Peyer's patch (tissue), 4 donors: ENCODE measurements around the gene NBAS. TPM values are rescaled to one million over a fixed set of nuclear protein-coding genes. Genes with fewer than 3 reads are reported as not detected.
"Not testable (repeated sequence)": the region's sequence is repeated elsewhere in the genome, so short reads cannot be mapped to it uniquely, and the experiment has no call there.

Experiments
- DNase-seq, 3 donors: peaks; one replicate each; pipeline ENCODE4 v3.0.0-alpha.2; 2017 to 2019
- H3K27ac ChIP-seq, 4 donors: fragments of 200-600 bp; sonication (generic); one replicate each; pipeline ENCODE4 v1.5.1; 2016 to 2019
- H3K27me3 ChIP-seq, 2 donors: fragments of 200-600 bp; sonication (generic); one replicate each; pipeline ENCODE4 v1.5.1; 2019
- H3K36me3 ChIP-seq, 3 donors: fragments of 200-600 bp; sonication (generic); one replicate each; pipeline ENCODE4 v1.5.1; 2016 to 2019
- H3K4me1 ChIP-seq, 4 donors: fragments of 200-600 bp; sonication (generic); one replicate each; pipeline ENCODE4 v1.5.1; 2016 to 2019
- H3K4me3 ChIP-seq, 4 donors: fragments of 200-600 bp; sonication (generic); 1 replicate in 3 of 4; 2 replicates in 1 of 4; pipeline ENCODE4 v1.5.1; 2016 to 2019; ENCODE audit warnings: mild to moderate bottlenecking in 1 of 4
- H3K9me3 ChIP-seq, 4 donors: fragments of 200-600 bp; sonication (generic); one replicate each; pipeline ENCODE4 v1.5.1; 2016 to 2019; ENCODE audit warnings: mild to moderate bottlenecking in 1 of 4
- POLR2A ChIP-seq, 2 donors: fragments of 450-650 bp; IDR thresholded peaks; one replicate each; pipeline ENCODE4 v1.5.1; 2017; ENCODE audit warnings: antibody characterized with exemption in 2 of 2, mild to moderate bottlenecking in 2 of 2, moderate library complexity in 2 of 2
- total RNA-seq, 4 donors: library from RNA; depleted of rRNA; stranded (reverse); fragments of >200 nt; gene quantifications; one replicate each; pipeline ENCODE4 v1.1.0, GENCODE V29; 2016
- TF ChIP-seq, protein P1 (sequence below), 6 experiments: fragments of 450-650 bp in 4 of 6; fragments of 200-600 bp in 2 of 6; sonication (generic) in 1 of 6; IDR thresholded peaks; one replicate each; pipeline ENCODE4 v1.5.1; 2017 to 2019; ENCODE audit warnings: antibody characterized with exemption in 6 of 6, mild to moderate bottlenecking in 3 of 6, moderate library complexity in 1 of 6

Gene NBAS
- total RNA-seq, 4 donors from 2014 or later = 43.2 to 70.2 (median 55.3) TPM

DNA sequence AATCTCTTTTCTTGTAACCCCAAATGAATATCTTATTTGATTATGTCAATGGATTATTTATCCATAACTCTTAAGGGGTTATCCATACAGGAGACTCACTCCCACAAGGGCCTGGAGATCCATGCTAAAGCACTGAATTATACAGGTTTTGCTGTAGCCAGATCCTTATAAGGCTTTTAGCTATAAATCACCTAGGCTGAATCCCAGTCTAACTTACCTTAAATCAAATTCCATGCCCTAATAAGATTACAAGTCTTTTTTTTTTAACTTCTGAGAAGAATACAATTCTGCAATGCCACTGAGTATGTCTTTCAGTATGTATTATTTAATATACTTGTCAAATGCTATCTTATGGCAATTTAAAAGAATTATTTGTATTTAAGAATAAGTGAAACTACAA is 340.5 kb downstream of the NBAS start:
- H3K27me3 ChIP-seq = no peaks in the 10 kb centered on the region
- H3K27ac ChIP-seq = no peak overlapping the region
- H3K4me1 ChIP-seq = no peaks in the 10 kb centered on the region
- no peak for DNase-seq
- H3K36me3 ChIP-seq = peaks cover 0 to 6% (median 0%) of the 10 kb centered on the region in 3 donors
- H3K4me3 ChIP-seq = no peak overlapping the region
- no peak for TF ChIP-seq POLR2A (IDR thresholded peaks at IDR 0.05)
- TF ChIP-seq, protein P1, sequence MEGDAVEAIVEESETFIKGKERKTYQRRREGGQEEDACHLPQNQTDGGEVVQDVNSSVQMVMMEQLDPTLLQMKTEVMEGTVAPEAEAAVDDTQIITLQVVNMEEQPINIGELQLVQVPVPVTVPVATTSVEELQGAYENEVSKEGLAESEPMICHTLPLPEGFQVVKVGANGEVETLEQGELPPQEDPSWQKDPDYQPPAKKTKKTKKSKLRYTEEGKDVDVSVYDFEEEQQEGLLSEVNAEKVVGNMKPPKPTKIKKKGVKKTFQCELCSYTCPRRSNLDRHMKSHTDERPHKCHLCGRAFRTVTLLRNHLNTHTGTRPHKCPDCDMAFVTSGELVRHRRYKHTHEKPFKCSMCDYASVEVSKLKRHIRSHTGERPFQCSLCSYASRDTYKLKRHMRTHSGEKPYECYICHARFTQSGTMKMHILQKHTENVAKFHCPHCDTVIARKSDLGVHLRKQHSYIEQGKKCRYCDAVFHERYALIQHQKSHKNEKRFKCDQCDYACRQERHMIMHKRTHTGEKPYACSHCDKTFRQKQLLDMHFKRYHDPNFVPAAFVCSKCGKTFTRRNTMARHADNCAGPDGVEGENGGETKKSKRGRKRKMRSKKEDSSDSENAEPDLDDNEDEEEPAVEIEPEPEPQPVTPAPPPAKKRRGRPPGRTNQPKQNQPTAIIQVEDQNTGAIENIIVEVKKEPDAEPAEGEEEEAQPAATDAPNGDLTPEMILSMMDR (IDR thresholded peaks at IDR 0.05) = no peak
- H3K9me3 ChIP-seq = no peaks in the 10 kb centered on the region

DNA sequence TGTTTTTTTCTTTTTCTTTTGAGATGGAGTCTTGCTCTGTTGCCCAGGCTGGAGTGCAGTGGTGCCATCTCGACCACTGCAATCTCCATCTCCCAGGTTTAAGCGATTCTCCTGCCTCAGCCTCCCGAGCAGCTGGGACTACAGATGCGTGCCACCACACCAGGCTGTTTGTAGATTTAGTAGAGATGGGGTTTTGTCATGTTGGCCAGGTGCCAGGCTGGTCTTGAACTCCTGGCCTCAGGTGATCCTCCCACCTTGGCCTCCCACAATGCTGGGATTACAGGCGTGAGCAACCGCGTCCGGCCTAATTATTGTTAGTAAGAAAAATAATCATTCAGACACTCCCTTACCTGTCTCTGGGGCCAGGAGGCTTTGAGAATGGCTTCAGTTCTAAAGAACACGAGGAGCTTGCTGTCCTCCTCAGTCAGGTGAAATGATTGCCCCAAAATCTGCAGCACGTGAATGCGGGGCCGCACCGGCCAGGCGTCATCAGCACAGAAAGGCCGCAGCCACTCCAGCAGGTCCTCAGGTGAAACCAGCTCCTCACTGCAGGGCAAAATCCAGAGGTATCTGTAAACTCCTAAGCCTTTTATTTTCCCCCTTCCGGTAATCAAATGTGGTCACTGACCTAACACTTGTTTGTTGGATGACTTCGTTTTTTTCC is 342.6 kb downstream of the NBAS start:
- no peaks in the 10 kb centered on the region for H3K9me3 ChIP-seq
- no peaks in the 10 kb centered on the region for H3K4me1 ChIP-seq
- H3K4me3 ChIP-seq = no peak overlapping the region
- DNase-seq = no peak
- H3K27me3 ChIP-seq = no peaks in the 10 kb centered on the region
- TF ChIP-seq, protein P1 (IDR thresholded peaks at IDR 0.05) = no peak
- TF ChIP-seq POLR2A (IDR thresholded peaks at IDR 0.05) = no peak
- H3K27ac ChIP-seq = no peak overlapping the region
- peaks cover 0 to 17% (median 0%) of the 10 kb centered on the region in 3 donors for H3K36me3 ChIP-seq

DNA sequence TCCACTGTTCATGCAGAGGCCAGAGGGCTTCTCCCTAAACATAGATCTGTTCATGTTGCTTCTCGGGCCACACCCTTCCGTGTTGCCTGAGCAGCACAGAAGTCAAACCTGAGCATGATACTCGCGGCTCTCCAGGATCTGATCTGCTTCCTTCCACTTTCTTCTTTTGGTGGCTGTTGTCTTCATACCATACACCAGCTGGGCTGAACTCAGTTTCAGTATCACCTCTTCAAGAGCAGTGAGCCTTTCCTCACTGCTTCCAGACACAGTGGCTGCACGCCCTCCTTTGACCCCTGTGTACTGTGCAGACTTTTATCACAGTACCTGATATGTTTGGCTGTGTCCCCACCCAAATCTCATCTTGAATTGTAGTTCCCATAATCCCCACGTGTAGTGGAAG is 348.9 kb downstream of the NBAS start:
- Histone ChIP-seq H3K4me1 (no peaks in the 10 kb centered on the region), H3K27ac (no peak overlapping the region), H3K9me3 (no peaks in the 10 kb centered on the region), H3K36me3 (peaks cover 0 to 25% (median 0%) of the 10 kb centered on the region in 3 donors), H3K27me3 (no peaks in the 10 kb centered on the region), H3K4me3 (no peak overlapping the region)
- DNase-seq = no peak
- TF ChIP-seq POLR2A (IDR thresholded peaks at IDR 0.05) = no peak
- TF ChIP-seq, protein P1 (IDR thresholded peaks at IDR 0.05) = no peak

DNA sequence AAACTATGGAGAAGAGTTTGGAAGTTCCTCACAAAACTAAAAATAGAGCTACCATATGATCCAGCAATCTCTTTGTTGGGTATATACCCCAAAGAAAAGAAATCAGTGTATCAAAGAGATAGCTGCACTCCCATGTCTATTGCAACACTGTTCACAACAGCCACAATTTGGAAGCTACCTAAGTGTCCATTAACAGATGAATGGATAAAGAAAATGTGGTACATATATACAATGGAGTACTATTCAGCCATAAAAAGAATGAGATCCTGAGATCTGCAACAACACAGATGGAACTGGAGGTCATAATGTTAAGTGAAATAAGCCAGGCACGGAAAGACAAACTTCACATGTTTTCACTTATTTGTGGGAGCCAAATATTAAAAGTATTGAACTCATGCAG is 350.6 kb downstream of the NBAS start:
- not testable (repeated sequence) for H3K4me3 ChIP-seq, DNase-seq, H3K27ac ChIP-seq, H3K4me1 ChIP-seq, H3K9me3 ChIP-seq, H3K27me3 ChIP-seq
- peaks cover 0 to 25% (median 0%) of the 10 kb centered on the region in 3 donors for H3K36me3 ChIP-seq

GRCh38 chr2:15206419-15206818 is 354.7 kb downstream of the NBAS start:
- no peak for DNase-seq
- H3K27ac ChIP-seq = no peak overlapping the region
- no peaks in the 10 kb centered on the region for H3K27me3 ChIP-seq
- H3K36me3 ChIP-seq = peaks cover 0 to 4% (median 0%) of the 10 kb centered on the region in 3 donors
- no peaks in the 10 kb centered on the region for H3K9me3 ChIP-seq
- no peak overlapping the region for H3K4me3 ChIP-seq
- TF ChIP-seq POLR2A (IDR thresholded peaks at IDR 0.05) = no peak
- TF ChIP-seq, protein P1 (IDR thresholded peaks at IDR 0.05) = no peak
- no peaks in the 10 kb centered on the region for H3K4me1 ChIP-seq

DNA sequence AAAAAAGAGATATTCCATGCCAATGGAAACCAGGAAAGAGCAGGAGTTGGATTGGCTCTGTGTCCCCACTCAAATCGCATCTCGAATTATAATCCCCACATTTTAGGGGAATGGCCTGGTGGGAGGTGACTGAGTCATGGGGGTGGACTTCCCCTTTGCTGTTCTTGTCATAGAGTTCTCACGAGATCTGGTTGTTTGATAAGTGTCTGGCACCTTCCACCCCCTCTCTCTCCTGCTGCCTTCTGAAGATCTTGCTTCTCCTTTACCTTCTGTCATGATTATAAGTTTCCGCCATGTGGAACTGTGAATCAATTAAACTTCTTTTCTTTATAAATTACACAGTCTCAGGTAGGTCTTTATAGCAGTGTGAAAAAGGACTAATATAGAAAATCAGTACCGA is 355.6 kb downstream of the NBAS start:
- H3K4me1 ChIP-seq = no peaks in the 10 kb centered on the region
- H3K27me3 ChIP-seq = no peaks in the 10 kb centered on the region
- H3K4me3 ChIP-seq = no peak overlapping the region
- TF ChIP-seq, protein P1 (IDR thresholded peaks at IDR 0.05) = no peak
- no peak for TF ChIP-seq POLR2A (IDR thresholded peaks at IDR 0.05)
- no peaks in the 10 kb centered on the region for H3K9me3 ChIP-seq
- peaks cover 0 to under 1% (median 0%) of the 10 kb centered on the region in 3 donors for H3K36me3 ChIP-seq
- no peak overlapping the region for H3K27ac ChIP-seq
- DNase-seq = no peak
